Psoas muscle (tissue), 8 donors: Measurements from ENCODE around the gene ASPG. TPM values are rescaled to one million over a fixed set of nuclear protein-coding genes. Genes with fewer than 3 reads are reported as not detected.
A peak's percentile ranks its signal among the peaks of the same experiment; 100 is the strongest.

Source experiments
- ATAC-seq, 4 donors: fragments of 200-7000 bp; cut with Tn5 transposase; one replicate each; pipeline ENCODE4 v1.9.1; 2020; ENCODE audit warnings: moderate library complexity in 3 of 4, mild to moderate bottlenecking in 2 of 4
- DNase-seq, 2 donors: peaks; one replicate each; pipeline ENCODE4 v3.0.0-alpha.2; 2020
- H3K27ac ChIP-seq: fragments of 200-600 bp; one replicate; pipeline ENCODE4 v1.8.0; 2022
- H3K27me3 ChIP-seq, 3 donors: fragments of 200-600 bp in 1 of 3; one replicate each; pipeline versions ENCODE4 v1.6.1 to v1.8.0; 2013 to 2022; ENCODE audit warnings: low read length in 2 of 3, mild to moderate bottlenecking in 2 of 3, moderate library complexity in 1 of 3; ENCODE audit not compliant: insufficient read depth in 3 of 3
- H3K36me3 ChIP-seq, 2 donors: fragments of 200-600 bp in 1 of 2; one replicate each; pipeline versions ENCODE4 v1.6.1 to v1.8.0; 2013 to 2022; ENCODE audit warnings: low read depth in 1 of 2, mild to moderate bottlenecking in 1 of 2, moderate library complexity in 1 of 2; ENCODE audit not compliant: insufficient read depth in 1 of 2
- H3K4me1 ChIP-seq: fragments of 200-600 bp; one replicate; pipeline ENCODE4 v1.8.0; 2022
- H3K4me3 ChIP-seq: fragments of 200-600 bp; one replicate; pipeline ENCODE4 v1.8.0; 2022; ENCODE audit warnings: mild to moderate bottlenecking
- H3K9me3 ChIP-seq: fragments of 200-600 bp; one replicate; pipeline ENCODE4 v1.8.0; 2022
- WGBS, 3 donors: extraction: QIAGEN DNeasy Blood & Tissue Kit; methylation state at CpG; one replicate each; pipeline versions ENCODE4 v1.1.6 to v1.1.7; 2013; 5-methylcytosine and 5-hydroxymethylcytosine counted together
- intact Hi-C, 2 donors: fragments of 100-400 bp; cut with DNase I; formaldehyde crosslinking; loops; one replicate each; pipeline versions ENCODE4 v1.11.0 to v1.14.2; 2022
- polyA plus RNA-seq, 3 donors: library from polyadenylated mRNA; stranded (reverse); fragments of 200-250 nt; gene quantifications; one replicate each; pipeline ENCODE4 v1.2.3, GENCODE V29; 2013
- total RNA-seq, 4 donors: library from RNA; stranded (reverse); fragmentation: NEBNext Ultra II Directional in 2 of 4; extraction: Animal tissue kit (Norgen Biotek cat#: 25700) in 2 of 4; gene quantifications; one replicate each; pipeline versions ENCODE4 v1.2.1 to v1.2.4, GENCODE V29; 2021 to 2023
- TF ChIP-seq, protein P1 (sequence below): fragments of 200-600 bp; IDR thresholded peaks from one replicate; pipeline ENCODE4 v1.8.0; 2022; ENCODE audit warnings: antibody characterized with exemption
- donor health status: healthy with polysubstance abuse.
- donor health status: DM: no; HTN: no; CAD: no; lungs with moderate emphysema.
- donor health status: Bipolar disorder and iron deficiency.
- donor health status: healthy.
- donor health status: DM: yes; HTN: yes; CAD: no.
- donor health status: DM: no; HTN: no; CAD: no.
- donor health status: DM: no; HTN: no; CAD: no.
- donor health status: DM: yes; HTN: yes; CAD: no.

Gene ASPG
- total and polyA plus RNA-seq, 7 donors = 0.04 to 0.84 (median 0.33) TPM; not detected in 1

DNA sequence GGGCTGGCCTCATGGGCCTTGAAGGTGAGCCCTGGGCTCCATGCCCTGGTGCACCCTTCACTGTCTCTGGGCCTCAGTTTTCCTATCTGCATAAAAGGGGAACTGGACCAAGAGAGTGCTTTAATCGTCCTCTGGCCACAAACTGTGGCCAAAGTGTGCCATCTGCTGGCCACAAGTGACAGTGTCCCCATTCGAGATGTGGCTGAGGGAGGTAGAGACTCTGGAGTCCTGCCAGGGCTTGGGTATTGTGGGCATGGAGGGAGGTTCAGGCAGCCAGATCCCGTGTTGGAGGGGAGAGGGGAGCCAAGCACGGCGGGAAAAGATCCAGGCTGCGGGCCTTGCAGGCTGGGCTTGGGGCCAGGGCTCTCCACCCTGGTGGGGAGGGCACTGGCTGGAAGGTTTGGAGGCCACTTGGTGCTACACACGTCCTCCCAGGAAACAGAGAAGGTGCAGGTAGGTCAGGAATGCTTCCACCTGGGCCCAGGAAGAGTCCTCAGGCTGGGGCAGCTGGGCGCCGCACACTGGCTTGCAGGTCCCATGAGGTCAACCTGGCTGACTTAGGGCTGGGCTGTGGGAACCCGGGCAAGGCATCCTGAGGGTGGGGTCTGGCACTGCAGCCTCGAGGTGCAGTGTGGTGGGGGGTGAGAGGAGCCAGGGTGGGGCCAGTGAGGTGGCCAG, 45.6 kb downstream of the ASPG start:
- Histone ChIP-seq H3K27ac (no peak overlapping the region), H3K4me1 (no peaks in the 10 kb centered on the region), H3K4me3 (no peak overlapping the region), H3K36me3 (no peaks in the 10 kb centered on the region), H3K9me3 (peaks cover 9% of the 10 kb centered on the region), H3K27me3 (peaks cover 0 to 44% (median 16%) of the 10 kb centered on the region in 3 donors)
- ATAC-seq = peak in 3 of 4 donors; percentile 34 to 37 (median 37)
- DNase-seq = peak; percentile 18 to 50
- TF ChIP-seq, protein P1, sequence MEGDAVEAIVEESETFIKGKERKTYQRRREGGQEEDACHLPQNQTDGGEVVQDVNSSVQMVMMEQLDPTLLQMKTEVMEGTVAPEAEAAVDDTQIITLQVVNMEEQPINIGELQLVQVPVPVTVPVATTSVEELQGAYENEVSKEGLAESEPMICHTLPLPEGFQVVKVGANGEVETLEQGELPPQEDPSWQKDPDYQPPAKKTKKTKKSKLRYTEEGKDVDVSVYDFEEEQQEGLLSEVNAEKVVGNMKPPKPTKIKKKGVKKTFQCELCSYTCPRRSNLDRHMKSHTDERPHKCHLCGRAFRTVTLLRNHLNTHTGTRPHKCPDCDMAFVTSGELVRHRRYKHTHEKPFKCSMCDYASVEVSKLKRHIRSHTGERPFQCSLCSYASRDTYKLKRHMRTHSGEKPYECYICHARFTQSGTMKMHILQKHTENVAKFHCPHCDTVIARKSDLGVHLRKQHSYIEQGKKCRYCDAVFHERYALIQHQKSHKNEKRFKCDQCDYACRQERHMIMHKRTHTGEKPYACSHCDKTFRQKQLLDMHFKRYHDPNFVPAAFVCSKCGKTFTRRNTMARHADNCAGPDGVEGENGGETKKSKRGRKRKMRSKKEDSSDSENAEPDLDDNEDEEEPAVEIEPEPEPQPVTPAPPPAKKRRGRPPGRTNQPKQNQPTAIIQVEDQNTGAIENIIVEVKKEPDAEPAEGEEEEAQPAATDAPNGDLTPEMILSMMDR = peak; percentile 49
- 13 to 16% (median 15%) methylated on average over 10 to 11 of the region's 11 CpGs for WGBS, 3 donors
- intact Hi-C loops = loop anchor here in 1 of 2 donors (1.0 to 10.0 kb wide), 2 partner anchors 53 to 214 kb away; no protein-coding TSS in a partner anchor

DNA sequence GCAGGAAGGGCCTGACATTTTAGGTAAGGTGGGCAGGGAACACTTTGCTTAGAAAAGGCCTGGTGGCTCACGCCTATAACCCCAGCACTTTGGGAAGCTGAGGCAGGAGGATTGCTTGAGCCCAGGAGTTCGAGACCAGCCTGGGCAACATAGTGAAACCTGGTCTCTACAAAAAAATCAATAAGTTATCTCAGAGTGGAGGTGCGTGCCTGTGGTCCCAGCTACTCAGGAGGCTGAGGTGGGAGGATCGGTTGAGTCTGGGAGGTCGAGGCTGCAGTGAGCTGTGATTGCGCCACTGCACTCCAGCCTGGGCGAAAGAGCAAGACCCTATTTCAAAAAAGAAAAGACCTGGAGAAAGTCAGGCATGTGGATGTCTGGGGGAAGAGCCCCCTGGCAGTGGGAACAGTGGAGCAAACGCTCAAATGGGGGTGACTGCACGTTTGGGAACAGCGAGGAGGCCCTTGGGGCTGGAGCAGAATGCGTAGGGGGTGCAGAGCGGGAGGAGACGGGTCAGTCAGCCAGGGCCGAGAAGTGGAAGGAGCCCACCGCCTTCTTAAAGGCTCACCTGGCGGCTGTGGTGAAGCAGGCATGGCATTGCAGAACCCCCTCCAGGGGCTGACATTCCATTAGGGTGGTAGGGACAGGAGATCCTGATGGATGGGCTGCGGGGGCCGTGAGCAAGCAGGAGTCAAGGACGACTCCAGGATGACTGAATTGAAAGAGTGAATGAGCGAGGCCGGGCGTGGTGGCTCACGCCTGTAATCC, 46.6 kb downstream of the ASPG start:
- H3K4me1 ChIP-seq = peaks cover under 1% of the 10 kb centered on the region

DNA sequence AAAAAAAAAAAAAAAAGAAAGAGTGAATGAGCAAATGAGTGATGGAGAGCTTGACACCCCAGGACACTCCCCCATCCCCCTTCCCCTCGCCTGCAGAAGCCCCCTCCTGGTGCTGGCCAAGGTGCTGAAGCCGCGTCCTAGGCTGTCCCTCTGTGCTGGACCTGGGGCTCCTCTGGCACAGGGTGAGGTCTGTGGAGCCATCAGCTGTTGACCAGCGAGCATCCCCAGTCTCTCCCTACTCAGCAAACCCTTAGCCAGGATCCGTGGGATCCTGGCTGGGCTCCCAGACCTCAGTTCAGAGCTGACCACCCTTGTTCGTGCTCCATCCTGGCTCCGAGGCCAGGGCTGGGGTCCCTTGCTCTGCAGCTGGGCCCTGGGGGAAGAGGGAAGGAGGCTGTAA, 47.5 kb downstream of the ASPG start:
- intact Hi-C loops = loop anchor here in 1 of 2 donors (10.0 kb wide), 1 partner anchor 212 kb away; no protein-coding TSS in a partner anchor
- TF ChIP-seq, protein P1 = no peak
- Histone ChIP-seq H3K27ac (no peak overlapping the region), H3K36me3 (no peaks in the 10 kb centered on the region), H3K9me3 (peaks cover 9% of the 10 kb centered on the region), H3K27me3 (peaks cover 0 to 52% (median 20%) of the 10 kb centered on the region in 3 donors), H3K4me1 (peaks cover 7% of the 10 kb centered on the region), H3K4me3 (no peak overlapping the region)
- DNase-seq (peak; percentile 3 to 31), ATAC-seq (no peak)
- WGBS, 3 donors = 14 to 26% (median 25%) methylated on average over 7 of the region's 7 CpGs

More for the DNA sequence above, 46.6 kb downstream of the ASPG start:
- ATAC-seq (no peak), DNase-seq (peak; percentile 3 to 38)
- TF ChIP-seq, protein P1 = no peak
- Histone ChIP-seq H3K36me3 (no peaks in the 10 kb centered on the region), H3K27me3 (peaks cover 0 to 48% (median 21%) of the 10 kb centered on the region in 3 donors), H3K4me3 (no peak overlapping the region), H3K27ac (no peak overlapping the region), H3K9me3 (peaks cover 9% of the 10 kb centered on the region)
- intact Hi-C loops = loop anchor here in 1 of 2 donors (10.0 kb wide), 1 partner anchor 213 kb away; no protein-coding TSS in a partner anchor
- WGBS, 3 donors = 76 to 78% (median 77%) methylated on average over 23 of the region's 23 CpGs

DNA sequence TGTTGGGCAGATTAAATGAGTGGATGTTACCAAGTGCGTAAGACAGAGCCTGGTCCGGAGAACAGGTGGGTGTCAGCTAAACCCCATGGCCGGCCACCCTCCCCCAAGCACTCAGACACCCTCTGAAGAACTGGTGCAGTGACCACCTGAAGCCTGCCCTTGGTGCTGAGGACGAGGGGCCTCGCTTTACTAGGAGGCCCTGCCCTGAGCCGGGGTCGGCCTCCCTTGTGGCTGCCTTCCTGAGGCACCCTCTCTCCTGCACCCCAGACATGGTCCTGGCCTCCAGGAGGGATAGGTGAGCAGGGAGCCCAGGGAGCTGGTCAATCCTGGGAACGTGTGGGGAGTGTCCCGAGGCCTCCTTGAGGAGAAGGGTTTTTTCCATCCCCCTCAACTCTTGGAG, 48.0 kb downstream of the ASPG start:
- peak; percentile 5 to 26 for DNase-seq
- Histone ChIP-seq H3K9me3 (peaks cover 9% of the 10 kb centered on the region), H3K36me3 (no peaks in the 10 kb centered on the region), H3K27me3 (peaks cover 0 to 55% (median 21%) of the 10 kb centered on the region in 3 donors), H3K27ac (no peak overlapping the region), H3K4me3 (no peak overlapping the region), H3K4me1 (peaks cover 9% of the 10 kb centered on the region)
- TF ChIP-seq, protein P1 = no peak
- WGBS, 3 donors = 79 to 85% (median 81%) methylated on average over 9 of the region's 9 CpGs
- no peak for ATAC-seq
- intact Hi-C loops = loop anchor here in 1 of 2 donors (10.0 kb wide), 1 partner anchor 211 kb away; no protein-coding TSS in a partner anchor
